Measurements from ENCODE around the gene OTUD6A.
A peak's percentile ranks its signal among the peaks of the same experiment; 100 is the strongest.

The OTUD6A gene, protein sequence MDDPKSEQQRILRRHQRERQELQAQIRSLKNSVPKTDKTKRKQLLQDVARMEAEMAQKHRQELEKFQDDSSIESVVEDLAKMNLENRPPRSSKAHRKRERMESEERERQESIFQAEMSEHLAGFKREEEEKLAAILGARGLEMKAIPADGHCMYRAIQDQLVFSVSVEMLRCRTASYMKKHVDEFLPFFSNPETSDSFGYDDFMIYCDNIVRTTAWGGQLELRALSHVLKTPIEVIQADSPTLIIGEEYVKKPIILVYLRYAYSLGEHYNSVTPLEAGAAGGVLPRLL

DNA sequence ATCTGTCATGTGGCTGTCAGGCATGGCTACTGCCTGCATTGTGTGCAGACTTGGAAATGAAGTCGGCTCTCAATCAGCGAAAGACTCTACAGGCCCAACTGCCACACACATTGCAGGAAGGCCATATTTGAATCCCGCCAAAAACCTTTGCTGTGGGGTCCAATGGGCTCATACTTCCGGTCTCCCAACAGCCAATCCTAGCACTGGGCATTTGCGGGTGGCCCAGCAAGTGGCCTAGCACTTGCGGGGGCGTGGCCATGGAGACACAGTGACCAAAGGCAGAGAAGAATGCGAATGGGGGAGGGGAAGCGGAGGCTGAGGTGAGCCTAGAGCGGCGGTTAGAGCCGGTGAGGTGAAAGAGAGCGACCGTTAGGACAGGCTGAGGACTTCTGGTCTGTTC, at the start of gene OTUD6A:
TSS of gene OTUD6A (plus strand) at position 382 of the 400 bp plus-strand sequence. CDS start 68 bp downstream, outside the sequence.
- DNase-seq, result no peak

DNA sequence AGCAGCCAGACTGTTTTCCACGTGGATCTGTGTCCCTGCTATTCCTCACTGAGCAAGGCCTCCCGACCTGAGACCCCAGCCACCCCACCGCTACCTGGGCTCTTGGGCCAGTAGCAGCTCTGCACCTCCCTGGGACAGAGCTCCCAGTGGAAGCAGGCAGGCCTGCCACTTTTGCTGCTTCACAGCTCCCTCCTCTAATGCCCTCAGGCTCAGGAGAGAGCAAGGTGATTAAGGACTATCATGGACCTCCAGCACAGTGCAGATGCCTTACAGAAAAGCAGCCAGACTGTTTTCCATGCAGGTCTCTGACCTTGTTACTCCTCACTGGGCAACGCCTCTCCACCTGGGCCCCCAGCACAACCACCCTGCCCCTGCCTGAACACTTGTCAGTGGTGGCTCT, 49.5 kb upstream of the OTUD6A start:
- no peak for DNase-seq

DNA sequence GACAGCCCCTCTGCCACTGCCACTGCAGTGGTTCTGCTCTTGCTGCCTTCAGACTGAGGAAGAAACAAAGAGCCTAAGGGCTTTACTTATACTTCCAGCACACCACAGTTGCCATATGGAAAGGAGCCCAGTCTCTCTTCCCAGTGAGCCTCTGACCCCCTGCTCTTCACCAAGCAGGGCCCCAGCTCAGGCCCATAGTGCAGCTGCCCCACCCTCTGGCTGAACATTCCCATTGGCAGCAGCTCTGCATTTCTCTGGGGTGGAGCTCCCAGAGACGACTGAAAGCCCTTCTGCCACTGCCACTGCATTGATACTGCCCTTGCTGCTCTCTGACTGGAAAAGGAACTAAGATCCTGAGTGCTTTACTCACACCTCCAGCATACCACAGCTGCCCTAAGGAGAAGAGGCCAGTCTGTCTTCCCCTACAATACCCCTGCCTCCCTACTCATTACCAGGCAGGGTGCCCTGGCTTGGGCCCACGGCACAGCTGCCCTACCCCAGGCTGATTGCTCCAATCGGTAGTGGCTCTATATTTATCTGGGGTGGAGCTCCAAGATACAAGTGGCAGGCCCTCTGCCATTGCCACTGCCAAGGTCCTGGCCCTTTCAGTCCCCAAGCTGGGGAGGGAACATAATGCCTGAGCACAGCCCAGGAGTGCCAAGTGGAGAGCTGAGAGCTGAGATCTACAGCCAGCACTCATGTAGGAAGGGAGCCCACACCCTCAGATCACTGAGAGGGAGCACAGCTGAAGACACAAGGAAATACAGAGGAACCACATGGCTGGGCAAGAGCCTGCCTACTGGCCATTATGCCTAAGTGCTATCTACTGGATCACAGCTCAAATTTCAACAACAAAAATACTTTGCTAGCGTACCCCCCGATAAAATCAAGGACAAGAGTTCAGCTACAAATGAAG, 48.5 kb upstream of the OTUD6A start:
- DNase-seq, result no peak

DNA sequence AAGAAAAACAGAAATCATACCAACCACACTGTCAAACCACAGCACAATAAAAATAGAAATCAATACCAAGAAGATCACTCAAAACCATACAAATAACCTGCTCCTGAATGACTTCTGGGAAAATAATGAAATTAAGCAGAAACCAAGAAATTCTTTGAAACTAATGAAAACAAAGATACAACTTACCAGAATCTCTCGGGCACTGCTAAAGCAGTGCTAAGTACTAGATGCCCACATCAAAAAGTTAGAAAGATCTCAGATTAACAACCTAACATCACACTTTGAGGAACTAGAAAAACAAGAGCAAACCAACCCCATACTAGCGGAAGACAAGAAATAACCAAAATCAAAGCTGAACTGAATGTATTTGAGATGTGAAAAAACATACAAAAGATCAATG, 45.7 kb upstream of the OTUD6A start:
- DNase-seq, result peak; percentile 12

DNA sequence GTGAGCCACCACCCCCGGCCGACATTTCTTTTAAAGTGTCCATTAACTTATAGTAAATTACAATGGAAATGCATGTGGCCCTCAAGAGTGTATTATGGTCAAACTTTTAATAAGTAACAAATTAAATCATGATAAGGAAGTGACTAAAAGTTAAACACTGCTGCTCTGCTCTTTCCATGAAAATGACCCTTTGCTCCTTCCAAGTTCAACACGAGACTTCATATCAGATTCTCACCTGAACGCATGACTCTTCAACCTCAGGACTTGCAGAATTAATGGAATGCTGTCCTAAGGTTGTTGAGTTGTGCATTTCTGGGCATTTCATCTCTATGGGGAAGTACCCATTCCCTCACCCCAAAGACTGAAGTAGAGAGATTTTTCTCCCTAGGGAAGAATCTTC, 39.6 kb upstream of the OTUD6A start:
- DNase-seq, result no peak

DNA sequence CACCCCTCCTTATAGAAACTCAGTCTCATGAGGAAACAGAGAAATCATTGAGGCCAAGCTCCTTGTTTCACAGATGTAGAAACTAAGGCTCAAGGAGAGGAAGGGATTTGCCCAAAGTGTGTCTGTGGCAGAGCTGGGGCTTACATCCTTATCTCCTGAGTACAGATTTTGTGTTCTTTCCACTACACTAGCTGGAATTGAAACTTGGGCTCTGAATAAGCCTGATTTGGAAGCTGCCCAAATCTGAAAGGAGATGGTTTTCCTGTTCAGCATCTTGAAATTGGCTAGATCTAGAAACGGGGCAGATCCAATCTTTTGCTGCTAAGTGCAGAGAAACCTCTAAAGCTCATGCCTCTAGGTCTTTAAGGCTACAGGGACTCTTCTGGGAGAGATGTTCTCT, 36.8 kb upstream of the OTUD6A start:
- DNase-seq, result no peak

DNA sequence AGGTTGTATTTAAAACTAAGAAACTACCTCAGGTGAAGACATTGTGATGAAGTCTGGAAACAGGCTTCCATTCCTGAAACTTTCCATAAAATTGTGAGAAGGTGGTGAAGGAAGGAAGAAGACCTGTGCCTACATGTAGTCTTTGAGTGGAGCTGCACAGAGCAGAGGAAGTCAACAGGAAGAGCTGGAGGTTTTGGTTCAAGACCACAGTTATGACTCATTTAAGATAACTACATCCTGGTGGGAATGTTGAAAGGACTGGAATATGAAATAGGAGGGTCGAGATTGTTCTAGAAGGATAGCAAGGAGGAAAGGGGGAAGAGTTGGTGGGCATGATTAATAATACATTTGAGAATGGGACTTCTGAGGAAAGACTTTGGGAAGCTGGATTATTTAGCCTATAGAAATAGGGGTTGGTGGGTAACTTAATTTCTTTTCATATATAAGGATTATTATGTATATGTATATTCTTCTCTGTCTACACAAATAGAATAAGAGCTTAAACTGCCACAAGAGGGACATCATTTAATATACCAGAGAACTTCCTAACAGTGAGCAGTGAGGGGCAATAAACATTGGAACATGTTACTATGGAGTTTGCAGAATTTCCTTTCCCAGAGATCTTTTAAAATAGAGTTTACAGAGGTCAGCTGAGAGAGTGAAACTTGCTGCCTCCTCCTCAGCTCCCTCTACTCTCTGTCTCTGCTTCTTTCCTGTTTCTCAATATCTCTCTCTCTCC, 36.0 kb upstream of the OTUD6A start:
- DNase-seq, result no peak

DNA sequence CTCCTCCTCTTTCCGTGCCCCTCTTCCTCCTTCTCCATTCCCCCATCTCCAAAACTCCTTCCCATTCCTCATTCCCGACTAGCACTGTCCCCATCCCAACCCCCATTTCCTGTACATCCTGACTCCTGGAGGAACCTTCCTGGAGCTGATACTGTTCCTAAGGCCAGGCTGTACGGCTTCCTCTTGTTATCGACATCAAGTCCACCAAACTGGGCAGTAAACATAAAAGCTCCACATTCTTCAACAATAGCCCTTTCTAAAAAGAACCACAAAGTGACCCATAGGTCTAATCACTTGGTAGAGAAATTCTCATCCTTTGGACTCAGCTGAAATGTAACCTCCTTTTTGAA, 35.4 kb upstream of the OTUD6A start:
- DNase-seq, result no peak

DNA sequence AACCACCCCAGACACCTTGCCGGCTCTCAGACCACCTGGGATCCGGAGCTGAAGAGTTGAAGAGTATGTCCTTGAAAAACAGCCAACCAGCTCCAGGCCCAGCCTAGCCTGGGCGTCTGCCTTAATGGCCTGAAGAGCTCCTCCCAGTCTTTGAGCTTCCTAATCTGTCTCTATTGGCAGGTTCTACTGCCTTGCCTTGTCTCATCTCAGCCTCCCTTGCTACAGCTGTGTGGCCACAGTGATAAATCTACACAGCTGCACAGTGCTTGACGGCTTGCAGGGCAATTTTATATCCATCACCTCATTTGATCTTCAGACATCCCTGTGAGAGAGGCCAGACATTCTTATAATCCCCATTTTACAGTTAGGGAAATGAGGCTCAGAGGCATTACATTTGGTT, 32.4 kb upstream of the OTUD6A start:
- no peak for DNase-seq

DNA sequence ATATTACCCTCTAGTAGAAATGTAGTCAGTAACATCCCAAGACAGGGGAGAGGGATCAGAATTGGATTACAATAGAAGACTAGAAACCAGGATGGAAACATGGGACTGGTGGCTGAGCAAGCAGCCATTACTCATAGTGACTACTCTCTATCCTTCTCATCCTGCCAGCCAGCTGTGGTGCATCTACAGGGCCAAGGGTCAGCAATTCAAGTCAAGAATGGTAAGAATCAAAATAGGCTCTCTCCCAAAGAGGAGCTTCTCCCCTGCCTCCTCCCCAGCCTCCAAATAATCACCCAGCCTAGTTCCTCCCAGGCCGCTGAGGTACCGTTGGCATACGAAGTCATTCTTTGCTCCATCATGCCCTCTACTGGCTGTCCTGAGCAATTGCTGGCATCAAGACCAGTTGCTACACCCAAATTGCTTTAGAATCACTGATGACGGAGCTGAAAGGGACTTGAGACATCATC, 31.9 kb upstream of the OTUD6A start:
- peak; percentile 71 for DNase-seq

DNA sequence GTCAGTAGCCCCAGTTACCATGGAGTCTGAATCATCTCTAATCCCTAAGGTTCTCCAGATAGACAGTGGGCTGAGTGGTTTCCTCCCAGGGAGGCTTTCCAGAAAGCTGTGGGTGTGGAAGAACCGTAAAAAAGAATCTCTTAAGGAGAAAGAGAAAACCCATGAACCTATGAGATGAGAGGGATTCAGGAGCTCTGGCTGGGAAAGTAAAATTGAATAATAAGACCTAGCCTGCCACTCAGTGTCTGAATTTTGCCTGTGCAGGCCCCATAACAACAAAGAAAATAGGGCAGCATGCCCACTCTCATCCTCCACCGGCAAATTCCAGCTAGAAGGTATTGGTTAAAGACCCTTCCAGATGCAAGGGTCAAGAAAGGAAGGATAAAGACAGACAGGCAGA, 29.5 kb upstream of the OTUD6A start:
- DNase-seq, result no peak

DNA sequence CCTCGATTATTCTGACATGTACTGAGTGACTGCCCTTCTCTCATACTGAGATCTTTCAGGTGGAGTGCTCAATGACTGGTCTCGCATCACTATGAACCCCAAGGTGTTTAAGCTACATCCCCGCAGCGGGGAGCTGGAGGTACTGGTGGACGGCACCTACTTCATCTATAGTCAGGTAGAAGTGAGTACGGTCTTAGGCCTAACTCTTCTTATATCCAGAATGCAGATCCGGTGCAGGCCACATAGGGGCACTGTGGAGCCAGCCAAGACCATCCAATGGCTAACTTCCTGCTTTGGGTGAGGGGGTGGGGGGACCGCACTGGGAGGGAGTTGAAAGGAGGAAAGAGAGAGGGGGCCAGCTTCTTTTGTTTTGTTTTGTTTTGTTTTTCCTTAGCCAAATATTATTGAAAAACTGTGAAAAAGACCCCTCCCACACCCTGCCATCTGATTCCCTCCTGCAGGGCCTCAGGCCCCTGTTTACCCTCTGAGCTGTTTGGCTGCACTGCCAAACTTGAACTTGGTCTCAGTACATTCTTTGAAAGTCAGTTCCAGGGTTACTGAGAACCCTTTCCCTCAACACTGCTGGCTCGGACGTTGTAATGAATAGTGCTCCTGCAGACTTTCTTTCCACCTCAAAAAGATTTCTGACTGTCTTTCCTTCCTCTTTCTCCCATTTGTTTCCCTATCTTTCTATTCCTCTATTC, 28.8 kb upstream of the OTUD6A start:
- DNase-seq, result peak; percentile 34

DNA sequence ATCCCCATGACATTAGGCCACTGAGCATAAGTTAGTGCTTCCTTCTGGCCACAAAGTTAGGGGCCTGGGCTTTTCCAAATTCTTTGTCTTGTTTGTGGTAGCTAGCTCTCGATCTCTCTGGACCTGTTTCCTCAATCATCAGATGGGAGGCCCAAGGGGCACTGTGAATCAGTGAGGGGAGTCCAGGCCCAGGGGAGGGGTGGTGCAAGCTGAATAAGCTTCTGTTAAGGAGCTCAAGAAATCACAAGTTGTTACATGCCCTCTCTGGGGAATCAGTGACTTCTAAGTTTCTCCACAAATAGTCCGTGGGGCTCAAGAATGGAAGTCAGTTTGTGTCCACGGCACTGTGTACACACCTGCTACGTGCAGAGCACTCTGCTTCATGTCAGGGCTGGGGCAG, 27.6 kb upstream of the OTUD6A start:
- no peak for DNase-seq

DNA sequence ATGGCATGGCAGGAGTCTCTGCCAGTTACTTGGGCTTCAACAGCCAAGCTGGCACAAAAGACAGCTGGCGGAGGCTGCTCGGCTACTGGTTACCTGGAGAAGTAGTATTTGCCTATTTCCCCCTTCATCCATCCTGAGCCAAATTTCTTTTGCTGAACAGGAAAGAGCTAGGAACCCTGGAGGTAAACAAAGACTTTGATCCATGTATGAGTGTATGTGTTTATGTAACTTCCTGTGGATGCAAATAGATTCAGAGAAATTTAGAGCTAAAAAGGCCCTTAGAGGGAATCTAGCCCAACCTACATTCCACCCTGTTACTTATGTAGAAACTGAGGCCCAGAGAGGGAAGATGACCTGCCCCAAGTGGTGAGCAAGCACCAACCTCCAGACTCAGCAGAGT, 23.7 kb upstream of the OTUD6A start:
- DNase-seq, result no peak

DNA sequence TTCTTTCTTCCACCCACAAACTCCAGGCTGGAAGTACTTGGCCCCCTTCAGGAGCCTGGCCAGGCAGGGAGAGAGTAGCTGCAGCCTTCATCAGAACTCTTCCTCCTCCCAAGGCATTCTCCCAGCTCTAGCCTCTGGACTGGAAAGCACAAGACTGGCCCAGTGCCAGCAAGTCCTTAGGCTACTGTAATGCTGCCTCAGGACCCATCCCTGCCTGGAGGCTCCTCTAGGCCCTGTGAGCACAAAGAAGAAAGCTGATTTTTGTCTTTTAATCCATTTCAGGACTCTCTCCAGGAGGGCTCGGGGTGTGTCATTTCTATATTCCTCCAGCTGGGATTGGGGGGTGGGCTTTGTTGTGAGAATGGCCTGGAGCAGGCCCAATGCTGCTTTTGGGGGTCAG, 23.3 kb upstream of the OTUD6A start:
- DNase-seq, result no peak

DNA sequence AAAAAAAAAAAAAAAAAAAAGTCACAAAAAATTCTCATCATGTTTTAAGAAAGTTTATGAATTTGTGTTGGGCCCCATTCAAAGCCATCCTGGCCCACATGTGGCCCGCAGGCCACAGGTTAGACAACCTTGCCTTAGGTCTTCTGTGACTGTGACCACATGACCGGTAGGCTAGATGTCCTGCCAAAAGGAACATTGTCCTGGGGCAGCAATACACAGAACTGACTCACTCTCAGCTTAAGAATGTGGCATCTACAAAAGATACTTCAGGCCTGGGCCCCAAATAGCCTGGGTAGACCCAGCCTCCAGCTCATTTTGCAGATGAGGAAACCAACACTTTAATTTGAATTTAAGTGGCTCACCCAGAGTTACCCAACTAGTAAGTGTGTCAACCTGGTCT, 22.5 kb upstream of the OTUD6A start:
- DNase-seq, result no peak

DNA sequence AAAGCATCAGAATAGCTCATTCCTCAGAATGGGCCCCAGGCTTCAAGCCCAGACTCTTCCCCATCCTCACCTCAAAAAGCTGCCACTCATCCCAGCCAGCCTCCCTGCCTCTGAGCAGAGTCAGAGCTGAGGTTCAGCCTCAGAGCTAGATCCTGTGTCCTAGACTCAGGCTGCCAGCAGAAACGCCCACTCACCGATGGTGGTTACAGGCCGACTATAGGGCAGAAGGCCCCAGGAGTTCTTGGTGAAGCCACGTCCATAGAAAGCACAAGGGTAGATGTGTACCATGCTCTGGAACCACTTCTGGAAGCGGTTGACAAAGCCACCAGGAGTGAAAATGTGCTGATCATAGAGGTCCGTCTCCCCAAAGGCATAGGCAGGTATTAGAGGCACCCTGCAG, 20.3 kb upstream of the OTUD6A start:
- no peak for DNase-seq

DNA sequence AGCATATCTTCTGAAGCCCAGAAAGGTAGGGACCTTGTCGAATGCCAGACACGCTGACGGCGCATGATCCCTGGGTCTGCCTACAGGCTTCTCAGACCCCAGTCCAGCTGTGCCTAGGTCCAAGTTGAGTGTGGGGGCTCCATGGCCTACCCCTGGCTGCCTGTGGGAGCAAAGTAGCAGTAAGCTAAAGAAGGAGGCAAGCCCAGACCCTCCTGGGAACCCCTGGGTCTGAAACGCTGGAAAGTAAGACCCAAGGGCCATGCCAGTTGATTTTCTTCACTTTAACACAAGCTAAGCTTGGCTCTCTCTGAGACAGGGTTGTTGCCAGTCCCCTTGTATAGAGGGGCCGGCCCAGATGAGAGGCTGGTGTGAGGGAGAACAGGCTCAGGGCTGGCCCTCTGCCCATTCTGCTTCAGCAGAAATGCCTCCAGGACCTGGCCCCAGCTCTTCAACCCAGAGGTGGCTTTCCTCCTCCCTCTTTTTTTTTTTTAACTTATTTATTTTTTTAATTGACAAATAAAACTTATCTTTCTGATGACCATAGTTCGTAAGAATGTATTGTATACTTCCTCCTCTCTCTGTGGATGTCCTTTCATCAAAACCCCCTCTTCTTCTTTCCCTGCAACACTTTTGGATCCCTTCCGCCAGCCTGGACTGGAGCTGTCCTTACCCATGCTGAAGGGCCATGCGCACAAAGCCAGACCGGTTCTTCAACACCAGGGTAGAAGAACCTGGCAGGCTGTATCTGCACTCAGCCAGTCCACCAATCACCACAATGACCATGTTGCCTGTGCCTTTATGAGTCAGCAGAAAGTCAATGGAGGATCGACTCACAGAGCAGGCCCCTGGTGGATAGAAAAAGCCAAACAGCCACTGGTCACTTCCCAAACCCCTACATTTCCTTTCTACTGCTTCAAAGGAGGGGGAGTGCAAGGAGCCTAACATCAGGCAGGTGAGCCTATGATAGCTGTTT, 19.6 kb upstream of the OTUD6A start:
- no peak for DNase-seq

DNA sequence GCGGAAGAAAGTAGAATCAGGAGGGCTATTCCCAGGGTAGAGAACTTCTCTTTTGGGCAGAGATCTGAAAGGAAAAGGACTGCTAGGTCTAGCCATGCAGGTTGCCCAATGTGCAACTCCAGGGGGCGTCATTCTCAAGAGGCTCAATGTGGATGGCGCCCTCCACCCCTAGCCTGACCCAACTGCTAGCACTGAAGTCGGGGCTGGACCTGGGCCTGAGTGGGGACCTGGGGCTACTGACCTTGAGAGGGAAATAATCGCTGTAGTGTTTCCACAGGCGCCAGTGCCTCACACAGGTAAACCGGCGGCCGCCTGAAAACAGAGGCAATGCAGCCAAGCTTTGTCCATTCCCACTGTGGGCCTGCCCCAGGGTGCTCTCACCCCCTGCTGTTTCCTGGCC, 18.6 kb upstream of the OTUD6A start:
- no peak for DNase-seq

DNA sequence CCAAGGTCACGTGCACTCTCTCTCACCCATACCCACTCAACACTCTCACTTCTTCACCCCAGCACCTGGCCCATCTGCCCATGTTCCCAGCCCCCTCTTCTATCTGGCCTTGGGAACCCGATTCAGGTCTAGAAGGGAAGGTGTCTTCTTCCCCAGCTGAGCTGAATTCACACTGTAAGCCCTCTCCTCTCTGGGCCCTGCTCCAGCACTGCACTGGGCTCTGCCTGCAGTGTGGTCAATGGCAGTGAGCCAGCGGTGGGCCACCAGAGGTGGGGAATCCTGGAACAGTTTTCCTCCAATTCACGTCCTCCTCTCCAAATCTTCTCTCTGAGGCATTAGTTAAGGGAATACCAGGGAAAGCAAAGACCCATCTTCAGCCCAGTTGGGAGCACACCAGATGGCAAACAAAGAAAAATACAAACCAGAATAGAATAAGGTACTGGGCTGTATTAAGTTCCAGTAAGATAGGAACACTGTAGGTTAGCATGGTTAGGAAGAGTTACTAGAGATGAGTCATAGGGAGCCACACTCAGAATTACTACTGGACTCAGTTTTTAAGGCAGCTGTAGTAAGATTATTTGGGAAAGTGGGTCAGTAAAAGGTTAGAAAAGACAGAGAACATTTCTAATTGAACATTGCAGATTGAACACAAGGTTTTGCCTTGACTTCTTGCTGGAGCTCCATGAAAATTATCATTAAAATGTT, 17.6 kb upstream of the OTUD6A start:
- no peak for DNase-seq

DNA sequence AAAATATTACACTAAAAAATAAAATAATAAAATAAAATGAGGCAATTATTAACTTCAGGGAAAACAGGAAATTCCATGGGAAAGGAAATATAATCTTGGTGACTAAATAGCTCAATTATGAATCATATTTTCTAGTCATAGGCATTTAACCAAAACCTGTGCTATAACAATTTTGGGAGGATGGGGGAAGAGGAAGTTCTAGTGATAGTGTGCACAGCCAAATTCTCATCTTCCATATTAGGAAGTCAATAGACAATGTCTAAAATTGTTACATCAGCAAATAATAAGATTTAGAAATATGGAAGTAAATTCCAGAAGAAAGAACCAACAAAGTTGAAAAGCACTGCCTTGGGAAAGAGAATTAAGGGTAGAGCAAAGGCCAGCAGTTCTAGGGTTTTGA, 15.3 kb upstream of the OTUD6A start:
- DNase-seq, result no peak

Data from activated CD4-positive, alpha-beta T cell treated with anti-CD3 and anti-CD28 coated beads, Interleukin-2, amount 50 U/mL, for 16 hours (primary cell).